Adrenal gland (tissue), 5 donors: Measurements from ENCODE around the gene SMIM28.

Experiments
- CTCF ChIP-seq, 6 experiments: fragments of 450-650 bp in 4 of 6; fragments of 200-600 bp in 2 of 6; sonication (generic) in 1 of 6; IDR thresholded peaks; 1 replicate in 5 of 6; 2 replicates in 1 of 6; pipeline versions ENCODE4 v1.5.1 to v1.8.0; 2016 to 2021; ENCODE audit warnings: antibody characterized with exemption in 6 of 6, mild to moderate bottlenecking in 2 of 6, moderate library complexity in 1 of 6
- POLR2A ChIP-seq, 2 donors: fragments of 450-650 bp; IDR thresholded peaks; one replicate each; pipeline ENCODE4 v1.6.1; 2017; ENCODE audit warnings: antibody characterized with exemption in 2 of 2, mild to moderate bottlenecking in 2 of 2, moderate library complexity in 1 of 2
- donor health status: DM: no; HTN: no; CAD: no.

GRCh38 chr6:138420356-138420755, 42.7 kb downstream of the SMIM28 start:
- no peak for TF ChIP-seq CTCF (IDR thresholded peaks at IDR 0.05)
- TF ChIP-seq POLR2A (IDR thresholded peaks at IDR 0.05), result no peak
